ENCODE measurements around the gene IFNW1.
"Not testable (repeated sequence)": the region's sequence is repeated elsewhere in the genome, so short reads cannot be mapped to it uniquely, and the experiment has no call there.

Gene IFNW1

GRCh38 chr9:21144603-21145002 is 3.0 kb upstream of the IFNW1 start:
- H3K36me3 ChIP-seq (ENCODE audit: control insufficient read depth, insufficient read depth, low read length), result no peaks in the 10 kb centered on the region
- DNase-seq (ENCODE audit: extremely low read depth, insufficient read length), result peak; percentile 35
- H3K4me3 ChIP-seq (replicated peaks; ENCODE audit: low read depth, low read length), result no peak overlapping the region
- no peaks in the 10 kb centered on the region for H3K27me3 ChIP-seq (replicated peaks; ENCODE audit: control insufficient read depth, insufficient read depth, low read length)
- TF ChIP-seq CTCF (IDR thresholded peaks at IDR 0.05; ENCODE audit: insufficient read depth, low read length, poor library complexity, severe bottlenecking), result no peak

GRCh38 chr9:21137020-21137419 is 4.6 kb downstream of the IFNW1 start:
- no peak overlapping the region for H3K4me3 ChIP-seq (replicated peaks; ENCODE audit: low read depth, low read length)
- no peak for DNase-seq (ENCODE audit: extremely low read depth, insufficient read length)
- H3K27me3 ChIP-seq (replicated peaks; ENCODE audit: control insufficient read depth, insufficient read depth, low read length), result no peaks in the 10 kb centered on the region; the same call in 1 of the 2 replicates
- no peak for TF ChIP-seq CTCF (IDR thresholded peaks at IDR 0.05; ENCODE audit: insufficient read depth, low read length, poor library complexity, severe bottlenecking)
- no peaks in the 10 kb centered on the region for H3K36me3 ChIP-seq (ENCODE audit: control insufficient read depth, insufficient read depth, low read length)

GRCh38 chr9:21135736-21136135 is 5.9 kb downstream of the IFNW1 start:
- DNase-seq (ENCODE audit: extremely low read depth, insufficient read length), result no peak
- Histone ChIP-seq H3K4me3 (replicated peaks; ENCODE audit: low read depth, low read length) (no peak overlapping the region), H3K36me3 (ENCODE audit: control insufficient read depth, insufficient read depth, low read length) (no peaks in the 10 kb centered on the region), H3K27me3 (replicated peaks; ENCODE audit: control insufficient read depth, insufficient read depth, low read length) (no peaks in the 10 kb centered on the region; the same call in 1 of the 2 replicates)
- TF ChIP-seq CTCF (IDR thresholded peaks at IDR 0.05; ENCODE audit: insufficient read depth, low read length, poor library complexity, severe bottlenecking), result no peak

GRCh38 chr9:21128186-21128585 is 13.4 kb downstream of the IFNW1 start:
- not testable (repeated sequence) for H3K4me3 ChIP-seq (replicated peaks; ENCODE audit: low read depth, low read length); DNase-seq (ENCODE audit: extremely low read depth, insufficient read length); H3K27me3 ChIP-seq (replicated peaks; ENCODE audit: control insufficient read depth, insufficient read depth, low read length); H3K36me3 ChIP-seq (ENCODE audit: control insufficient read depth, insufficient read depth, low read length)

- Histone ChIP-seq H3K27me3 (replicated peaks; ENCODE audit: control insufficient read depth, insufficient read depth, low read length) (no peaks in the 10 kb centered on the region), H3K36me3 (ENCODE audit: control insufficient read depth, insufficient read depth, low read length) (no peaks in the 10 kb centered on the region), H3K4me3 (replicated peaks; ENCODE audit: low read depth, low read length) (no peak overlapping the region)
- no peak for TF ChIP-seq CTCF (IDR thresholded peaks at IDR 0.05; ENCODE audit: insufficient read depth, low read length, poor library complexity, severe bottlenecking)
- no peak for DNase-seq (ENCODE audit: extremely low read depth, insufficient read length)
Measured at GRCh38 chr9:21121595-21122251, 19.9 kb downstream of the IFNW1 start.

- Histone ChIP-seq H3K36me3 (ENCODE audit: control insufficient read depth, insufficient read depth, low read length) (no peaks in the 10 kb centered on the region), H3K27me3 (replicated peaks; ENCODE audit: control insufficient read depth, insufficient read depth, low read length) (no peaks in the 10 kb centered on the region), H3K4me3 (replicated peaks; ENCODE audit: low read depth, low read length) (no peak overlapping the region)
- DNase-seq (ENCODE audit: extremely low read depth, insufficient read length), result no peak
- TF ChIP-seq CTCF (IDR thresholded peaks at IDR 0.05; ENCODE audit: insufficient read depth, low read length, poor library complexity, severe bottlenecking), result no peak
Measured at GRCh38 chr9:21121079-21121478, 20.6 kb downstream of the IFNW1 start.

Measured in GM06990 (cell line).